ENCODE data around the gene ACTL9.

The ACTL9 gene

DNA sequence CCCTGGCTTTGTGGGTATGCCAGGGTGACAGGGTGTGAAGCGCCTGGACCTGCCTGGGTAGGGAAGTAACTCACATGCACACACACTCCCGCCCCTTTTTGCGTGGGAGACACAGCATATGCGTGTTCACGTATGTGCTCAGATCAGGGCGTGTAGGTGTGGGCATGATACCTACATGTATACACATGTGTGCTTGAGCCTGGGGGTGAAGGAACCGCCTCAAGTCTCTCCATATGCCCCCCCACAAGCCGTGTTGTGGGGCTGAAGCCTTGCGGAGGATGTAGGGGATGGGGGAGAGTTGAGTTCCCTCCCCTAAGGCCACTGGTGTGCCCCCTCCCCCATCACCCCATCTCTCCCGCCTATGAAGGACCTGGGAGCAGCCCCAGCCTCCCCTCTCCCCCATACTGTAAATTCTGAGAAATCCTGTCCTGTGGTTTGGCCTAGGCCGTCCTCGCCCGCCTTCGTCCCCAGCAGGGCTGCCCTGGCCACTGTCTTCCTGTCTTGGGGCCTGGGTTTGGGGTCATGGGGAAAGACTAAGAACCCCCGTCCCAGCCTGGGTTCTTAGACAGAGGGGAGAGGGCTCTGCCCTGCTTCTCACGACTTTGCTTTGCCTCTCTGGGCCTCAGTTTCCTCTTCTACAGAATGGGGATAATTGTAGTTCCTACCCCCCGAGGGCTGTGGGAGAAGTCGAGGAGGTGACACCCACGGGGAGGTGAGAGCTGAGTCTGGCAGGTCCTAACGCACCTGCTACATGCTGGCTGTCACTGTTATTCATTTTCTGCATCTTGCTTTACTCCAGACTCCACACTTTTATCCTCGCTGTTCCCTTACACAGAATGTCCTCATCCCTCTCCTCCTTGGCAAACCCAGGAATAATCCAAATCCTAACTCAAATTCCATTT, 14.3 kb downstream of the ACTL9 start:
- DNase-seq, result no peak

GRCh38 chr19:8682931-8683330, 15.7 kb downstream of the ACTL9 start:
- no peak for DNase-seq

- DNase-seq, result no peak
Observed at GRCh38 chr19:8682472-8682871, 16.1 kb downstream of the ACTL9 start.

- DNase-seq, result no peak
Observed at GRCh38 chr19:8681345-8682029, 17.1 kb downstream of the ACTL9 start.

DNA sequence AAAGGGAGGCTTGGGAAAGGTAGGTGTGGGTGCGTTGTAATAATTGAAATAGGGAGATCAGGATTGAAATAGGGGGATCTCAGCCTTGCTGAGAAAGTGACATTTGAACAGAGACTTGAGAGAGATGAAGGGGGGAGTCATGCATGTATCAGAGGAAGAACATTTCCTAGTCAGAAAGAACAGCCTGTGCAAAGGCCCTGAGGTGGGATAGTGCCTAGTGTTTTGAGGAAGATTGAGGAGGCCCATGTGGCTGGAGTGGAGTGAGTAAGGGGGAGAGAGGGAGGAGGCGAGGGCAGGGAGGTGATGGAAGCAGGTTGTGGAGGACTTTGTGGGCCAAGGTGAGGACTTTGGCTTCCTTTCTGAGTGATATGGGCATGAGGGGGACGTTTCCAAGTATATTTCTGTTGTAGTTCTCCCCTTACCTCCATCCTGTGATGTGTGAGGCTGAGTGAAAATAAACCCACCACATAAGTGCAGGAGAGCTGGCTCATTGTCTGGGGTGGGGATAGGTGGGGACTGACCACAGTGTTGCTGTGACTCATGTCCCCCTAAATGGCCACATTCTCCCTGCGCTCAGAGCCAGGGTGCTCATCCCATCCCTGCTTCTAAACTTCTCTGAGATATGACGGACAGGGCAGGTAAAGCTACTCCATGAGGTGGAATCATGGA, 17.8 kb downstream of the ACTL9 start:
- DNase-seq, result no peak

DNA sequence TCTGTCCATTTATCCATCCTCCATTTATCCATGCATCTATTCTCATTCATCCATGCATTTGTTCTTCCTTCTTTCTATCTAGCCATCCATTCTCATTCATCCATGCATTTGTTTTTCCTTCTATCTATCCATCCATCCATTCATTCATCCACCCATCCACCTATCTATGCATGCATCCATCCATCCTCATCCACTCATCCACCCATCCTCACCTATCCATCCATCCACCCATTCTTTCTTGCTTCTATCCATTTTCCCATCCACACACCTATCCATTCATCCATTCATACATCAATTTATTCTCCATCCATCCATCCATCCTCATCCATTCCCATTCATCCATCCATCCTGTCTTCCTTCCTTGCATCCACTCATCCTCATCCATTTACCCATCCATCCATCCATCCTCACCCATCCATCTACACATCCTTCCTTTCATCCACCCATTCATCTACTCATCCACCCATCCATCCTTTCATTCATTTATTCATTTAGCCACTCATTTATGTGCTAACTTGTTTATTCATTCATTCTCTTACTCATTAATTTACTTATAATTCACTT, 20.3 kb downstream of the ACTL9 start:
- no peak for DNase-seq

GRCh38 chr19:8675066-8675465, 23.5 kb downstream of the ACTL9 start:
- DNase-seq, result no peak

DNA sequence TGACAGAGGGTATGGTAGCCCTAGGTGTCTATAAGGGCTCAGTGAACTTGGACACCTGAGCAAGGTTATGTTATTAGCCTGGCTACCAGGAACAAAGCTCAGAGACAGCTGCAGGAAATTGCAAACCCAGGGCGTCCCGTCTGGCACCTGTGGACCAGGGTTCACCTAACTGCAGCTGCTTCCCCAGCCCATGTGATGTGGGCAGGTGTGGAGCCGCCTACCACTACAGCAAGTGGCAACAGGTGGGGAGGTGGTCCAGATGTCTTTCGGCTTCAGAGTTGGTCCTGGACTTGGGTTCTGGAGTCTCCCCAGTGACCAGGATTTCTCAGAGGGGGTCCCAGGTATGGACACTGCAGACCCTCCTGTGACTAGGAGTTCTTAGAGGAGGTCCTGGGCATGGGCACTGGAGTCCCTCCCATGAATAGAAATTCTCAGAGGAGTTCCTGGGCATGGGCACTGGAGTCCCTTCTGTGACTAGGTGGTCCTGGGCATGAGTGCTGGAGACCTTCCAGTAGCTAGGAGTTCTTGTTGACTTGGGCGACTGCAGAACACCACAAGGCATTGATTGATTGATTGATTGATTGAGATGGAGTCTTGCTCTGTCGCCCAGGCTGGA, 25.2 kb downstream of the ACTL9 start:
- DNase-seq, result no peak

GRCh38 chr19:8666814-8667405, 31.7 kb downstream of the ACTL9 start:
- DNase-seq, result no peak

DNA sequence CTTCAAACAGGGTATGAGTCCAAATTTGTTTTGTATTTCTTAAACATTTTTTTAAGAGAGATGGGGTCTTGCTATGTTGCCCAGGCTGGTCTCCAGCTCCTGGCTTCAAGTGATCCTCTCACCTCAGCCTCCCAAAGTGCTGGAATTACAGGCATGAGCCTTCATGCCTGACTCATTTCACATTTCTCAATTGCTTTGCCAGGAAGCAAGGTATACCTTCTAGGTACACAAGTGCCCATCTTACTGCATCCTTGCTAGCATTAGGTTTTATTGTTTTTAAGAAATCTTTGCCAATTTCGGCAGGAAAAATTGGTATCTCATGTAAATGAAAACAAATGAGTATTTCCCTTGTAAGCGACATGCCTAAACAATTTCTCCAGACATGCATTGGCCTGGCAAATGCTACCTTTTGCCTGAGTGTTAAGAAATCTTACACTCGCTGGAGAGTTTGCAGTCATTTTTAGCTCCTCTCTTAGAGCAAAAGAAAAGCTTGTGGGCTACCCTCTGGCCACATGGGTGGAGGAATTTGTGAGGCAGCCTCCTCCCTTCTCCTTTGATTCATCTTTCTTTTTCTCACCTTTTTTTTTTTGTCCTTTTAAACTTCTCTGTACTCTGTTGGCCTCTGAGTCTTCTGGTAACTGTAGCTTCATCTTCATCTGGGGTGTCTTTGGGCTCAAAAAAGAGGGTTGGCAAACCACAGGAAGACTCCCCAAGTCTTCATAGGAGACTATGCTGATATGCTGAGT, 33.0 kb downstream of the ACTL9 start:
- DNase-seq, result no peak

DNA sequence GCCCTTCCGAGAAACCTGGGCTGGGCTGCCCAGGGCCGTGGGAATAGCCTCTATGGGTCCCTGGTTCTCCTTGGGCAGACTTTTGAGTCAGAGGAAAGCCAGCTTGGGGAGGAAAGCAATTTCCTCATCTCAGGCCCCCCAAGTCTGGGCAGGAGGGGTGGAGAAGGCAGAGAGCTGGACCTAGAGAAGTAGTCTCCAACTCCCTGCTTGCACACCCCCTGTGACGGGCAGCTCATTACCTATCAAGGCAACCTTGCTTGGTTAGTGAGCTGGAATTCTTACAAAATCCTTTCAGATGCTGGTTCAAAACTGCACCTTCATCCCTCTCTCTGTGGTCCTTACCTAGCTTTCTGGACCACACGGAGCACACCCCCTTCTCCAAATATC, 33.9 kb downstream of the ACTL9 start:
- no peak for DNase-seq

- DNase-seq, result no peak
Observed at GRCh38 chr19:8663920-8664670, 34.5 kb downstream of the ACTL9 start.

GRCh38 chr19:8662263-8662662, 36.3 kb downstream of the ACTL9 start:
- DNase-seq, result no peak

- no peak for DNase-seq
Observed at GRCh38 chr19:8659905-8660304, 38.7 kb downstream of the ACTL9 start.

GRCh38 chr19:8657869-8658268, 40.7 kb downstream of the ACTL9 start:
- no peak for DNase-seq

DNA sequence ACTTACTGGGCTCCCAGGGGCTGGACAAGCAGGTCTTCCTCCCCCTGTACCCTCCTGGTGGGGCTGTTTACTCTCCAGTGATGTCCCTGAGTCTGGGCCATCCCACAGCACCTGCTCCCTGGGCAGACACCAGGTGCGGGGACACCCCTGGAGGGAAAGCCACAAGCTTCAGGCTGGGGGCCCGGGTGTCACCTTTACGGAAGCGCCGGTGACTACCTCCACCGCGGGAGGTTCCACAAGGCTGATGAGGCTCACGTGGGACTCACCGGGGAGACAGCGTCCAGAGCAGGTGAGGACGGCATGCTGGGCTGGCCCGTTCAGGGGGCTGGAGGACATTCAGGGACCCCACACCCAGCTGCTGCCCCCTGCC, 43.3 kb downstream of the ACTL9 start:
- no peak for DNase-seq

DNA sequence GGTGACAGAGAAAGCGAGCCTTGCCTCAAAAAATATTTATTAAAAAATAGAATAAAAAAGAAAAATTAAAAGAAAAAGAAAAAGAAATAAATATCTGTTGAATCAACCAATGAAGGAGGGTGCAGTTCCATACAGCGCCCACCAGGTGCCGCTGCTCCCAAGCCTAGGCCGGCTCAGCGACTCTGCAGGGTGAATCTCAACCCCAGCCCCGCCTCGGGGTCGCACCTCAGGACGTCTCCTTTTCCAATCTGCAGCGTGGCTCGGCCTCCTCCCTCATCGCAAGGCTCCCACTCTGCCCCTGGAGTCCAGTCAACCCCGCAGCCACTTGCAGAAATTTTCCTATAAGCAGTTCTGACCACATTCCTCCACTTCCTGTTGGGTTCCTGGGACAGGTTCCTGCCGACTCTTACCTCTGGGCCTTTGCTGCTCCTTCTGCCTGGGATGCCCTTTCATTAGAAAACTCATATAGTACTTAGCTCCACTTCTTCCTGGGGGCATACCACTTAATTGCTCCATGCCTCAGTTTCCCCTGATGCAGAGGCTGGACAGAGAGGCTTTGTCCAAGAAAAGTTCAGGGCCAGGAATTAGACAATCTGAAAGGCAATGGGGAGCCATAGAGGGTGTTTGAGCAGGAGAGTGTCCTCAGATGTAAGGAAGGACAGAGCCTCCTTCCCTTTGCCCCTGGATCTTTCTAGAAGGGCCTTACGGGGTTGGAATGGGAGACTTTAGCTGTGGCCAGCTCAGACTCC, 43.8 kb downstream of the ACTL9 start:
- peak; percentile 34 for DNase-seq

GRCh38 chr19:8648240-8648639, 50.4 kb downstream of the ACTL9 start:
- DNase-seq, result no peak
